Measurements from ENCODE around the gene HBA1.
"Not testable (repeated sequence)": the region's sequence is repeated elsewhere in the genome, so short reads cannot be mapped to it uniquely, and the experiment has no call there.

HBA1 gene

DNA sequence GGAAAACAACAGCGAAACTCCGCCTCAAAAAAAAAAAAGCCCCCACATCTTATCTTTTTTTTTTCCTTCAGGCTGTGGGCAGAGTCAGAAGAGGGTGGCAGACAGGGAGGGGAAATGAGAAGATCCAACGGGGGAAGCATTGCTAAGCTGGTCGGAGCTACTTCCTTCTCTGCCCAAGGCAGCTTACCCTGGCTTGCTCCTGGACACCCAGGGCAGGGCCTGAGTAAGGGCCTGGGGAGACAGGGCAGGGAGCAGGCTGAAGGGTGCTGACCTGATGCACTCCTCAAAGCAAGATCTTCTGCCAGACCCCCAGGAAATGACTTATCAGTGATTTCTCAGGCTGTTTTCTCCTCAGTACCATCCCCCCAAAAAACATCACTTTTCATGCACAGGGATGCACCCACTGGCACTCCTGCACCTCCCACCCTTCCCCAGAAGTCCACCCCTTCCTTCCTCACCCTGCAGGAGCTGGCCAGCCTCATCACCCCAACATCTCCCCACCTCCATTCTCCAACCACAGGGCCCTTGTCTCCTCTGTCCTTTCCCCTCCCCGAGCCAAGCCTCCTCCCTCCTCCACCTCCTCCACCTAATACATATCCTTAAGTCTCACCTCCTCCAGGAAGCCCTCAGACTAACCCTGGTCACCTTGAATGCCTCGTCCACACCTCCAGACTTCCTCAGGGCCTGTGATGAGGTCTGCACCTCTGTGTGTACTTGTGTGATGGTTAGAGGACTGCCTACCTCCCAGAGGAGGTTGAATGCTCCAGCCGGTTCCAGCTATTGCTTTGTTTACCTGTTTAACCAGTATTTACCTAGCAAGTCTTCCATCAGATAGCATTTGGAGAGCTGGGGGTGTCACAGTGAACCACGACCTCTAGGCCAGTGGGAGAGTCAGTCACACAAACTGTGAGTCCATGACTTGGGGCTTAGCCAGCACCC is 1.2 kb upstream of the HBA1 start:
- no peak for DNase-seq (ENCODE audit: low read depth, low spot score)

DNA sequence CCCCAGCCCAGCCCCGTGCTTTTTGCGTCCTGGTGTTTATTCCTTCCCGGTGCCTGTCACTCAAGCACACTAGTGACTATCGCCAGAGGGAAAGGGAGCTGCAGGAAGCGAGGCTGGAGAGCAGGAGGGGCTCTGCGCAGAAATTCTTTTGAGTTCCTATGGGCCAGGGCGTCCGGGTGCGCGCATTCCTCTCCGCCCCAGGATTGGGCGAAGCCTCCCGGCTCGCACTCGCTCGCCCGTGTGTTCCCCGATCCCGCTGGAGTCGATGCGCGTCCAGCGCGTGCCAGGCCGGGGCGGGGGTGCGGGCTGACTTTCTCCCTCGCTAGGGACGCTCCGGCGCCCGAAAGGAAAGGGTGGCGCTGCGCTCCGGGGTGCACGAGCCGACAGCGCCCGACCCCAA is 474 bp upstream of the HBA1 start:
- DNase-seq (ENCODE audit: low read depth, low spot score), result not testable (repeated sequence)

DNA sequence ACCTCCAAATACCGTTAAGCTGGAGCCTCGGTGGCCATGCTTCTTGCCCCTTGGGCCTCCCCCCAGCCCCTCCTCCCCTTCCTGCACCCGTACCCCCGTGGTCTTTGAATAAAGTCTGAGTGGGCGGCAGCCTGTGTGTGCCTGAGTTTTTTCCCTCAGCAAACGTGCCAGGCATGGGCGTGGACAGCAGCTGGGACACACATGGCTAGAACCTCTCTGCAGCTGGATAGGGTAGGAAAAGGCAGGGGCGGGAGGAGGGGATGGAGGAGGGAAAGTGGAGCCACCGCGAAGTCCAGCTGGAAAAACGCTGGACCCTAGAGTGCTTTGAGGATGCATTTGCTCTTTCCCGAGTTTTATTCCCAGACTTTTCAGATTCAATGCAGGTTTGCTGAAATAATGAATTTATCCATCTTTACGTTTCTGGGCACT is 928 bp downstream of the HBA1 start:
- DNase-seq (ENCODE audit: low read depth, low spot score), result no peak

DNA sequence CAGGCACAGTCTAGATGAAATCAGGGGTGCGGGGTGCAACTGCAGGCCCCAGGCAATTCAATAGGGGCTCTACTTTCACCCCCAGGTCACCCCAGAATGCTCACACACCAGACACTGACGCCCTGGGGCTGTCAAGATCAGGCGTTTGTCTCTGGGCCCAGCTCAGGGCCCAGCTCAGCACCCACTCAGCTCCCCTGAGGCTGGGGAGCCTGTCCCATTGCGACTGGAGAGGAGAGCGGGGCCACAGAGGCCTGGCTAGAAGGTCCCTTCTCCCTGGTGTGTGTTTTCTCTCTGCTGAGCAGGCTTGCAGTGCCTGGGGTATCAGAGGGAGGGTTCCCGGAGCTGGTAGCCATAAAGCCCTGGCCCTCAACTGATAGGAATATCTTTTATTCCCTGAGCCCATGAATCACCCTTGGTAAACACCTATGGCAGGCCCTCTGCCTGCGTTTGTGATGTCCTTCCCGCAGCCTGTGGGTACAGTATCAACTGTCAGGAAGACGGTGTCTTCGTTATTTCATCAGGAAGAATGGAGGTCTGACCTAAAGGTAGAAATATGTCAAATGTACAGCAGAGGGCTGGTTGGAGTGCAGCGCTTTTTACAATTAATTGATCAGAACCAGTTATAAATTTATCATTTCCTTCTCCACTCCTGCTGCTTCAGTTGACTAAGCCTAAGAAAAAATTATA is 1.6 kb downstream of the HBA1 start:
- DNase-seq (ENCODE audit: low read depth, low spot score), result no peak

DNA sequence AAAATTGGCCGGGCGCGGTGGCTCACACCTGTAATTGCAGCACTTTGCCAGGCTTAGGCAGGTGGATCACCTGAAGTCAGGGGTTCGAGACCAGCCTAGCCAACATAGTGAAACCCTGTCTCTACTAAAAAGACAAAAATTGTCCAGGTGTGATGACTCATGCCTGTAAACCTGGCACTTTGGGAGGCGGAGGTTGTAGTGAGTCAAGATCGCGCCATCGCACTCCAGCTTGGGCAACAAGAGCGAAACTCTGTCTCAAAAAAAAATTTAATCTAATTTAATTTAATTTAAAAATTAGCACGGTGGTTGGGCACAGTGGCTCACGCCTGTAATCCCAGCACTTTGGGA is 2.2 kb downstream of the HBA1 start:
- no peak for DNase-seq (ENCODE audit: low read depth, low spot score)

DNA sequence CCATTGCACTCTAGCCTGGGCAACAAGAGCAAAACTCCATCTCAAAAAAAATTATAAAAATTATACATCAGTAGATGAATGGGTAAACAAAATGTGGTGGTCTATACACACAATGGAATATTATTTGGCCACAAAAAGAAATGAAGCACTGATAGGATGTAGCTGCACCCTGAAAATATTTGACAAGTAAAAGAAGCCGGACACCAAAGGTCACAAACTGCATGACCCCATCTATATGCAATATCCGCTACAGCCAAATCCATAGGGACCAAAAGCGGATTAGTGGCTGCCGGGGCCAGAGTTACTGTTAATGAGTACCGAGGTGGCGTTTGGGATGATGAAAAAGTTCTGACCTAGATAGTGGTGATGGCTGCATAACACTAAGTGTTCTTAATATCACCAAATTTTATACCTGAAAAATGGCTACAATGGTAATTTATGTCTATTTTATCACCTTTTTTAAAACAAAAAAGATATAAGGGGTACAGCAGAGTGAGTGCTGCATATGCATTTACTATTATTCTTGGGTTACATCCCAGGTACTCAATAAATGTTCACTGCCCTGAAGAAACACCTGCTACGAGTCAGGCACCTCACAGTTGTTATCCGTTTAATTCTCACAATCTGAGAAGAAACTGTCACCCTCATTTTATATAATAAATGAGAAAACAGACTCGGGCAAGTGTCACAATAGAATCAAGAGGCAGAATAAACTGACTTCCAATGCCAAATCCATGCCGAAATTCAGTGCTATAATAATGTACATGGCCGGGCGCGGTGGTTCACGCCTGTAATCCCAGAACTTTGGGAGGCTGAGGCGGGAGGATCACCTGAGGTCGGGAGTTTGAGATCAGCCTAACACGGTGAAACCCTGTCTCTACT is 3.0 kb downstream of the HBA1 start:
- DNase-seq (ENCODE audit: low read depth, low spot score), result no peak

DNA sequence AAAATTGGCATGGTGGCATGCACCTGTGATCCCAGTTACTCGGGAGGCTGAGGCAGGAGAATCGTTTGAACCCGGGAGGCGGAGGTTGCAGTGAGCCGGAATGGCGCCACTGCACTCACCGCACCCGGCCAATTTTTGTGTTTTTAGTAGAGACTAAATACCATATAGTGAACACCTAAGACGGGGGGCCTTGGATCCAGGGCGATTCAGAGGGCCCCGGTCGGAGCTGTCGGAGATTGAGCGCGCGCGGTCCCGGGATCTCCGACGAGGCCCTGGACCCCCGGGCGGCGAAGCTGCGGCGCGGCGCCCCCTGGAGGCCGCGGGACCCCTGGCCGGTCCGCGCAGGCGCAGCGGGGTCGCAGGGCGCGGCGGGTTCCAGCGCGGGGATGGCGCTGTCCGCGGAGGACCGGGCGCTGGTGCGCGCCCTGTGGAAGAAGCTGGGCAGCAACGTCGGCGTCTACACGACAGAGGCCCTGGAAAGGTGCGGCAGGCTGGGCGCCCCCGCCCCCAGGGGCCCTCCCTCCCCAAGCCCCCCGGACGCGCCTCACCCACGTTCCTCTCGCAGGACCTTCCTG is 3.7 kb downstream of the HBA1 start, which contains the start of gene HBQ1:
TSS of gene HBQ1 (plus strand) at position 359 of the 575 bp plus-strand sequence. CDS start at position 387, 28 bp downstream.
- no peak for DNase-seq (ENCODE audit: low read depth, low spot score)

DNA sequence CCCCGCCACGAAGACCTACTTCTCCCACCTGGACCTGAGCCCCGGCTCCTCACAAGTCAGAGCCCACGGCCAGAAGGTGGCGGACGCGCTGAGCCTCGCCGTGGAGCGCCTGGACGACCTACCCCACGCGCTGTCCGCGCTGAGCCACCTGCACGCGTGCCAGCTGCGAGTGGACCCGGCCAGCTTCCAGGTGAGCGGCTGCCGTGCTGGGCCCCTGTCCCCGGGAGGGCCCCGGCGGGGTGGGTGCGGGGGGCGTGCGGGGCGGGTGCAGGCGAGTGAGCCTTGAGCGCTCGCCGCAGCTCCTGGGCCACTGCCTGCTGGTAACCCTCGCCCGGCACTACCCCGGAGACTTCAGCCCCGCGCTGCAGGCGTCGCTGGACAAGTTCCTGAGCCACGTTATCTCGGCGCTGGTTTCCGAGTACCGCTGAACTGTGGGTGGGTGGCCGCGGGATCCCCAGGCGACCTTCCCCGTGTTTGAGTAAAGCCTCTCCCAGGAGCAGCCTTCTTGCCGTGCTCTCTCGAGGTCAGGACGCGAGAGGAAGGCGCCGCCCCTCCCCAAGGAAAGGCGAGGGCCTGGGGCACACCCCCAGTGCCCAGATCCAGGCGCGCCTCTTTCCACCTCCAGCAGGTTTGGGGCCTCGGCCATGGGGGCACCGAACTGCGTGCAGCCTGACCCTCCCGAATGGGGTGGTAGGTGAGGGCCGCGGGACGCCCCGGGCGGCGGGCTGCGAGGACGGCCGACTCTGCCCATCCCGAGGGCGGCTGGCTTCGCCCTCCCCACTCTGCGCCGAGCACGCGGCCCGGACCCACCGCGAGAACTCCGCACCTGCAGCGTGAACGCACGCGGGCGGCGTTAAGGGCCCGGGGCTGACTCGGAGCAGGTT is 4.4 kb downstream of the HBA1 start:
- DNase-seq (ENCODE audit: low read depth, low spot score), result no peak

DNA sequence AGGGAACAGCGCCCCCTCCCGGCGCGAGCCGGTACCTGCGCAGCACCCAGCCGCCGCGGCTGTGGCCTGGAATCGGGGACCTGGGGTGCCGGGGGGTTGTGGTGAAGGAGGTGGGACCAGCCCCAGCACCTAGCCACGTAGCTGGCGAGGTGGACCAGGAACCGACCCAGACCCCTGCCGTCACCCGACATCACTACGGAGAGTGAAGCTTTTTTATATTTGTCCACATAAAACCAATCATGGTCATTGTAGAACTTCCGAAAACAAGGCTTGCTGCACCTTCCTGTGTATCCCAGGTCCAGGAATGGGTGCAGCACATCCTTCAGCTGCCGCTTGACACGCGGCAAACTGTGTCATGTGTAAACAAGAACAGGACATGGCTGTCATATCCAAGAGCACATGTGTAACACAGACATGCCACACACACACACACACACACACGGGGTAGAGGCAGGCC is 5.1 kb downstream of the HBA1 start:
- no peak for DNase-seq (ENCODE audit: low read depth, low spot score)

DNA sequence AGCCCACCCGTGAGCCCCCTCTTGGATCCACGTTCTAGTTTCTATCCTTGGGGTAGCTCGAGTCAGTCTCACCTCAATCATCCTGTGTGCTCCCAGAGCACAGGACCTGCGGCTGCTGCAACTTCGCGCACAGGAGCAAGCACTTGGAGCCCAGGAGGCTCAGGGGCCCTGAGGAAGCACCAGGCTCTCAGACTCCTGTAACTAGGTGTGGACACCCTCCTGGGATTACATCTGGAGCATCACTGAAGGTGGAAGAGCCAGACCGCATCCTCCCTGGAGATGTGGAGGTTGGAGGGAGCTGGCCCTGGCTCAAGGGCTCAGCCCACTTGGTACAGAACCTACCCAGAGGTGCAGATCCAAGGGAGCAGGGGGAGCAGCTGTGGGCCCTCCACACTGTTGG is 6.5 kb downstream of the HBA1 start:
- DNase-seq (ENCODE audit: low read depth, low spot score), result no peak

DNA sequence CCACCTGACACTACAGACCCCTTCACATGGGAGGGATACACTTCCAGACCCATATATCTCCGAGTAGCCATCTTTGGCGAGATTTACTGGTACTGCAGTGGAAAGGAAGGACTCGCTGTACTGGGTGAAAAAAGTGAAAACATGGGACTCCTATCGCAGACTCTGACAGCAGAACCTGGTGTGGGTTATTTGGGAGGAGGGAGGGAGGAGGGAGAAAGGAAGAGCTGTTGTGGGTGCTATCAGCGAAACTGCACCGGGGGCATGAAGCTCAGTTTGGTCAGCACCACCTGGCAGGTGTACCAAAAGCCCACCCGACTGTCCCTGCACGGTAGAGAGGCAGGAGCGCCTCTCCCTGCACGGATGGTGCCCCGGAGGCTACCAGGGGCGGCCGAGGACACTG is 8.7 kb downstream of the HBA1 start:
- DNase-seq (ENCODE audit: low read depth, low spot score), result no peak

DNA sequence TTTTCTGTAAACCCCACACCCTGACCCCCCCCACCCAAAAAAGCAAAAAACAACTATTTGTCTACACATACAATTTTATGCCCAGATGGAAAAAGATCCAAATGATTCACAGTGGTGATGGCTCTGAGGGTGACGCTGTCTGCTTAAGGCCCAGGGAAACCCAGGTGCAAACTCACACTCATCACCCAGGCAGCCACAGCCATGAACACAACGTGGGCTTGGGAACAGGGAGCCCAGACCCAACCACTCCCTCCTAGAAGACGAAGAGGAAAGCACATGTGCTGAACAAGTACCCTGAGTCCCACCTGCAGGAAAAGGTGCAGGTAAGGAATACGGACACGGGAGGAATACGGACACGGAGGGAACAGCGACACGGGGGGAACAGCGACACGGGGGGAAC is 9.2 kb downstream of the HBA1 start:
- no peak for DNase-seq (ENCODE audit: low read depth, low spot score)

DNA sequence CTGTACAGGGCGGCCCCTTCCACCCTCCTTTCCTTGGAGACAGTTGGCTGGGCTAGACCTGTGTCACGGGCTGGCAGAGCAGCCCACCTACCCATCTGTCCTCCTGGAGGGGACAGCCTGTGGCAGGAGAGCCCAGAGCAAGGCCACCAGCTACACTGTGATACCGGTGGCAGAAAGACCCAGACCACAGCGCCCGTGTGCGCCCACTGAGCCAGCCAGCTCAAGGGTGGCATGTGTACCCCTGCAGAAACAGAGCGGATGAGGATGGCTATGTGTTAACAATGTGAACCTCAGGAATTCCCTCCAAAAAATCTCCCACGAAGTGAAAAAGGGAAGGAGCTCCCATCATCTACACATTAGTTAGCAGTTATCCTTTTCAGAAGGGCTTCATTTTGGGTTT is 10.8 kb downstream of the HBA1 start:
- no peak for DNase-seq (ENCODE audit: low read depth, low spot score)

DNA sequence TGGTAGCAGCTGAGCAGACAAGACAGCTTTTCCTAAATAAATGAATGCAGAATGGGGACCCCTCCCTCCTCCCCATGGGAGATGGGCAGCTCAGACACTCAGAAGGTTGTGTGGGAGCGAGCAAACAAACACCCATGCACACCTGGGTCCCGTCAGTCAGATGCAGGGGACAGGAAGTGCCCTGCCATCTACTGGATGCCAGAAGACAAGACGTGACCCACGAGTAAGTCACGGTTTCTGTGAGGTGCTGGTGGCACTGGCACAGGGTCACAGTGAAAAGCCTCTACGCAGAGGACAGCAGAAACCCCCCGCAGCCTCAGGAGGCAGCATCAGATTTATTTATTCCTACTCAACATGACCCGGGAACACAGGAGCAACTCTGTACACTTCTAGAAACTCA is 12.2 kb downstream of the HBA1 start:
- no peak for DNase-seq (ENCODE audit: low read depth, low spot score)

DNA sequence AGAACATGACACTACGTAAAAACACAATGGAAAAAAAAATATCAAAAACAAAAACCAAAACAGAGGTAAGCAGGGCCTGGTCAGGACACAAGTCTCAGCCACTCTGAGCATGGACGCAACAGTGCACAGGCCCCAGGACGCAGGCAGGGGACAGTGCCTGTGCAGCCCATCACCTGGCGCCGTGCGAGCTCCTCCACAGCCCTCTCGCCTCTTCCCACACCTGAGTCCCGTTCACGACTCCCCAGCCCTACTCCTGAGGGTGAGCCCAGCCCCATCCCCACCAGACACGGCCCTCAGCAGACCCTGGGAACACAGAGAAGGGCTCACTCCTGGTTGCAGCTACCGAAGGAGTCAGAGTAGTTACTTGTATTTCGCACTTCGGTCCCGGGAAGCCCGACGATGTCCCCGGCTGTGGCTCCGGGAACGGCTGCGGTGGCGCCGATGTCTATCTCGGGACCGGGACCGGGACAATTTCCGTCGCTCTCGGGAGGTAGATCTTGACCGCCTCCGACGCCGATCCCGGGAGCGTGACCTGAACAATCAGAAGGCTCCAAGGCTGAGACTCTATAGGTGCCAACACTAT is 13.2 kb downstream of the HBA1 start:
- no peak for DNase-seq (ENCODE audit: low read depth, low spot score)

DNA sequence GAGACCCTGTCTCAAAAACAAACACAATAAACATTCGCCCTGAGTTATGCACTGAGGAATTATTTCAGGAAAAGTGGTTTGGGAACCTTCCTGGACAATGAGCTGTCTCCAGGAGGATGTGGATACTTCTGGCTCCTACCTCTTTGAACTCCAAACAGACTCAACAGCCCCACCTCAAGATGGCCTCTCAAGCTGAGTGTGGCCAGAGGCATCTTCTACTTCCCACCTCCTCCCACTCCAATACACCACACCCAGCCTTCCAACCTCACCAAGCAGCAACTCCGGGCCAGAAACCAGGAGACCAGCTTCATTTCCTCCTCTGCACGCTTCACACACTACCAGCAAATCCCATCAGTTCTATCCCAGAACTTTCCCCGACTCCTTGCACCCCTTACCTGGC is 15.4 kb downstream of the HBA1 start:
- no peak for DNase-seq (ENCODE audit: low read depth, low spot score)

DNA sequence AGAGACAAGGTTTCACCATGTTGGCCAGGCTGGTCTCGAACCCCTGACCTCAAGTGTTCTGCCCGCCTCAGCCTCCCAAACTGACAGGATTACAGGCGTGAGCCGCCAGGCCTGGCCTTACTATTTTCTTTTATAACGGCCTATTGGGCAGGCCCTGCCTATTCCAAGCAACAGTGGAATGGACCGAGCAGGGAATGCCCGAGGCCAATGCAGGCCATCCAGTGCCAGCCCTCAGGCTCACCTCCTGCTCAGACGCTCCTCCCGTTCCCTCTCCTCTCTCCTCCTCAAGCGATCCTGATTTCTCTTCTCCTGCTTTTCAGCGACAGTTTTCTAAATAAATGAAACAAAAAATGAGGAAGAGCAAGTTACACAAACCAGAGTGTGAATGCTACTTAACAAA is 16.2 kb downstream of the HBA1 start:
- DNase-seq (ENCODE audit: low read depth, low spot score), result no peak

DNA sequence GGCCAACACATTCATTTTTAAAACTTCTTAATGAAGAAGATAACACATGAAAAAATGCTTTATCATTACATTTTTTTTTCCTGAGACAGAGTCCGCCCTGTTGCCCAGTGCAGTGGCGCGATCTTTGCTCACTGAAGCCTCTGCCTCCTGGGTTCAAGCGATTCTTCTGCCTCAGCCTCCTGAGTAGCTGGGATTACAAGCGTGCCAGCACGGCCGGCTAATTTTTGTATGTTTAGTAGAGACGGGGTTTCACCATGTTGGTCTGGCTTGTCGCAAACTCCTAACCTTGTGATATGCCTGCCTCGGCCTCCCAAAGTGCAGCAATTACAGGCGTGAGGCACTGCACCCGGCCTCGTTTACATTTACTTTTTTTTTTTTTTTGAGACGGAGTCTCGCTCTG is 17.0 kb downstream of the HBA1 start:
- DNase-seq (ENCODE audit: low read depth, low spot score), result no peak

DNA sequence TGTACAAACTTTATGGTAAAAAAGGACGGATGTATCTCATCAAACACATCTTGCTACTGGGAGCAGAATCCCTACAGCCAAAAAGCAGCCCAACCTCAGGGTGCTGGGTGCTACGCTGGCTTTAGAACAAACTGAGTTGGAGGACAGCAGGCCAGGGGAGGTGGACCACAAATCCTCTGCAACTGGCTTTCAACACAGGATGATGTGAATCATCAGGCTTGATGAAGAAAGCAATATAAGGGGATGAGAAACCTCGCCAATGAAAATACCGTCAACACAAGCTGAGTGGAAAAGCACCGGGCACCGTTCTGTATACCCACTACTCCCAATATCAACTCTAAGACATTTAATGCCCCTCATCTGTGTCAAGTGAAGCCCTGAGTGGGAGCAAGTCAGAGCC is 18.0 kb downstream of the HBA1 start:
- DNase-seq (ENCODE audit: low read depth, low spot score), result no peak

DNA sequence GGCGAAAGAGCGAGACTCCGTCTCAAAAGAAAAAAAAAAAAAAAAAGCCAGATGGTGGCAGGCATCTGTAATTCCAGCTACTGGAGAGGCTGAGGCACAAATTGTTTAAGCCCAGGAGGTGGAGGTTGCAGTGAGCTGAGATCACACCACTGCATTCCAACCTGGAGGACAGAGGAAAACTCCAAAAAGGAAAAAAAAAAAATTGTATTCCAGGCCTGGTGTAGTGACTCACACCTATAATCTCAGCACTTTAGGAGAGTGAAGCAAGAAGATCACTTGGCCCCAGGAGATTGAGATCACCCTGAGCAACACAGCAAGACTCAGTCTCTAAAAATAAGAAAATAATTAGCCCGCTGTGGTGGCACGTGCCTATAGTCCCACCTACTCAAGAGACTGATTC is 23.9 kb downstream of the HBA1 start:
- no peak for DNase-seq (ENCODE audit: low read depth, low spot score)
